Keratinocyte (primary cell): ENCODE measurements around the gene SYNGR1. TPM values are rescaled to one million over a fixed set of nuclear protein-coding genes. Genes with fewer than 3 reads are reported as not detected.

Experiments used
- DNase-seq: peaks from one replicate; pipeline ENCODE4 v3.0.0-alpha.2; 2011; ENCODE audit warnings: low read depth, missing footprints, low spot score
- FAIRE-seq: peaks from 2 replicates; lab custom pipeline; 2011; peaks lifted over from hg19 to GRCh38; lab: Jason Lieb, UNC
- H2AFZ ChIP-seq: 2 replicates; pipeline ENCODE4 v1.6.0; 2012; ENCODE audit warnings: low read length, control low read depth, inconsistent platforms; ENCODE audit not compliant: control insufficient read depth
- H3K27ac ChIP-seq: 2 replicates; pipeline ENCODE4 v1.5.1; 2011; ENCODE audit warnings: low read length; ENCODE audit not compliant: control insufficient read depth, insufficient read depth
- H3K27me3 ChIP-seq: 3 replicates; pipeline ENCODE4 v1.6.0; 2011; ENCODE audit warnings: low read length; ENCODE audit not compliant: control insufficient read depth, insufficient read depth; ENCODE audit errors: extremely low read depth
- H3K36me3 ChIP-seq, 2 experiments: 2 replicates in 1 of 2; 3 replicates in 1 of 2; pipeline ENCODE4 v1.5.1; 2011; ENCODE audit warnings: low read length in 2 of 2, mild to moderate bottlenecking in 1 of 2; ENCODE audit not compliant: control insufficient read depth in 2 of 2, insufficient read depth in 2 of 2; ENCODE audit errors: extremely low read depth in 1 of 2
- H3K4me1 ChIP-seq: 3 replicates; pipeline ENCODE4 v1.5.1; 2011; ENCODE audit warnings: low read length; ENCODE audit not compliant: control insufficient read depth, insufficient read depth; ENCODE audit errors: extremely low read depth
- H3K4me2 ChIP-seq: 3 replicates; pipeline ENCODE4 v1.6.0; 2011; ENCODE audit warnings: low read depth, low read length; ENCODE audit not compliant: control insufficient read depth, insufficient read depth; ENCODE audit errors: extremely low read depth
- H3K4me3 ChIP-seq, 3 experiments: fragments of 200-600 bp in 1 of 3; sonication (generic) in 1 of 3; 2 replicates in 2 of 3; 3 replicates in 1 of 3; pipeline ENCODE4 v1.5.1; 2011 to 2016; ENCODE audit warnings: low read length in 3 of 3, mild to moderate bottlenecking in 3 of 3, control low read depth in 2 of 3, inconsistent platforms in 1 of 3, low read depth in 1 of 3, mixed read lengths in 1 of 3, mixed run types in 1 of 3, moderate library complexity in 1 of 3; ENCODE audit not compliant: control insufficient read depth in 2 of 3, insufficient read depth in 2 of 3; ENCODE audit errors: extremely low read depth in 1 of 3
- H3K79me2 ChIP-seq: 2 replicates; pipeline ENCODE4 v1.6.0; 2012; ENCODE audit warnings: low read length; ENCODE audit not compliant: control insufficient read depth, insufficient read depth
- H3K9ac ChIP-seq: 3 replicates; pipeline ENCODE4 v1.6.0; 2011; ENCODE audit warnings: low read length; ENCODE audit not compliant: control insufficient read depth, insufficient read depth; ENCODE audit errors: extremely low read depth
- H3K9me1 ChIP-seq: 3 replicates; pipeline ENCODE4 v1.6.0; 2011; ENCODE audit warnings: low read length; ENCODE audit not compliant: control insufficient read depth, insufficient read depth; ENCODE audit errors: extremely low read depth
- H3K9me3 ChIP-seq: 2 replicates; pipeline ENCODE4 v1.5.1; 2012; ENCODE audit warnings: low read depth, low read length; ENCODE audit not compliant: control insufficient read depth
- H4K20me1 ChIP-seq: 3 replicates; pipeline ENCODE4 v1.6.0; 2011; ENCODE audit warnings: low read length; ENCODE audit not compliant: control insufficient read depth, insufficient read depth; ENCODE audit errors: extremely low read depth
- EZH2 ChIP-seq: IDR thresholded peaks from one replicate; pipeline ENCODE4 v1.6.1; 2012; ENCODE audit warnings: inconsistent platforms, mild to moderate bottlenecking, low read length, moderate library complexity
- dilution Hi-C: fragments of 300-500 bp; cut with MboI; formaldehyde crosslinking; loops from one replicate; pipeline ENCODE4 v1.7.0; 2020; ENCODE audit warnings: low sequenced_read_pairs; ENCODE audit not compliant: extremely low pct_ligation_motif_present
- polyA plus RNA-seq, 5 experiments: library from polyadenylated mRNA; depleted of rRNA in 3 of 5; stranded (reverse) in 3 of 5; stranded (forward) in 1 of 5; unstranded in 1 of 5; fragments of >200 nt; gene quantifications; 1 replicate in 1 of 5; 2 replicates in 3 of 5; 3 replicates in 1 of 5; pipeline versions ENCODE4 v1.2.1 to v1.2.3, GENCODE V29; 2011 to 2012; ENCODE audit warnings: missing spikeins in 2 of 5, low read depth in 1 of 5, low replicate concordance in 1 of 5
- TF ChIP-seq, protein P1 (sequence below), 3 experiments: IDR thresholded peaks in 1 of 3; conservative IDR thresholded peaks in 1 of 3; optimal IDR thresholded peaks in 1 of 3; 2 replicates in 2 of 3; 3 replicates in 1 of 3; pipeline versions ENCODE3 to v1.5.1; 2011; ENCODE audit warnings: low read length in 3 of 3, mild to moderate bottlenecking in 3 of 3, moderate library complexity in 2 of 3, control low read depth in 1 of 3, inconsistent platforms in 1 of 3; ENCODE audit not compliant: insufficient read depth in 2 of 3; ENCODE audit errors: extremely low read depth in 1 of 3

The SYNGR1 gene
- polyA plus RNA-seq, 1 donor (not counting 4 experiments of a cell fraction or from before 2014, with no cell fraction given), result 0.63 TPM

DNA sequence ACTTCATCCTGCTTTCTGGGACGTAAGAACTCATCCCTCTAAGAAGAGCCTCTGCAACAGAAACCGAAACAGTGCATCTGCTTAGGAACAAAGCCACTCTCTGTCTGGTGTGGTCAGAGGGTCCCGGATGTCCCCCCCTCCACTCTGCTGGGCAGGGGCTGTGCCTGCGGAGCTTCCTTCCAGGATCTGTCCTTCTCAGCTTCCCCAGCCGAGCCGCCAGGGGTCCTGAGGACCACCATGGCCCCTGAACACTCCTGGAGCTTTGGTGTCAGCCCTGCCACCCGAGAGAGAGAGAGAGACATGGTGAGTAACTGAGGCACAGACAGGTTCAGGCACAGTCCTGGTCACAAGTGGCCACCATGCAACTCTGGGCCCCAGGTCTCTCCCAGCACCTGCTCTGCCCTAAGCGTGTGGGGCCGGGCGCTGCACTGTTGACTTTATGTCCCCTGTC lies 82.6 kb downstream of the SYNGR1 start:
- Histone ChIP-seq H2AFZ (no peak overlapping the region), H3K27me3 (no peaks in the 10 kb centered on the region), H3K79me2 (no peaks in the 10 kb centered on the region), H3K27ac (no peak overlapping the region), H3K4me2 (no peak overlapping the region), H3K36me3 (peaks cover 6 to 21% of the 10 kb centered on the region in 2 experiments), H3K9ac (no peak overlapping the region), H3K9me1 (no peaks in the 10 kb centered on the region), H3K4me3 (no peak overlapping the region), H3K4me1 (peaks cover 2% of the 10 kb centered on the region), H3K9me3 (no peaks in the 10 kb centered on the region), H4K20me1 (no peaks in the 10 kb centered on the region)
- DNase-seq, result no peak
- no peak for FAIRE-seq
- dilution Hi-C loops, result no loop called here
- TF ChIP-seq EZH2, result no peak
- TF ChIP-seq, protein P1, sequence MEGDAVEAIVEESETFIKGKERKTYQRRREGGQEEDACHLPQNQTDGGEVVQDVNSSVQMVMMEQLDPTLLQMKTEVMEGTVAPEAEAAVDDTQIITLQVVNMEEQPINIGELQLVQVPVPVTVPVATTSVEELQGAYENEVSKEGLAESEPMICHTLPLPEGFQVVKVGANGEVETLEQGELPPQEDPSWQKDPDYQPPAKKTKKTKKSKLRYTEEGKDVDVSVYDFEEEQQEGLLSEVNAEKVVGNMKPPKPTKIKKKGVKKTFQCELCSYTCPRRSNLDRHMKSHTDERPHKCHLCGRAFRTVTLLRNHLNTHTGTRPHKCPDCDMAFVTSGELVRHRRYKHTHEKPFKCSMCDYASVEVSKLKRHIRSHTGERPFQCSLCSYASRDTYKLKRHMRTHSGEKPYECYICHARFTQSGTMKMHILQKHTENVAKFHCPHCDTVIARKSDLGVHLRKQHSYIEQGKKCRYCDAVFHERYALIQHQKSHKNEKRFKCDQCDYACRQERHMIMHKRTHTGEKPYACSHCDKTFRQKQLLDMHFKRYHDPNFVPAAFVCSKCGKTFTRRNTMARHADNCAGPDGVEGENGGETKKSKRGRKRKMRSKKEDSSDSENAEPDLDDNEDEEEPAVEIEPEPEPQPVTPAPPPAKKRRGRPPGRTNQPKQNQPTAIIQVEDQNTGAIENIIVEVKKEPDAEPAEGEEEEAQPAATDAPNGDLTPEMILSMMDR (optimal IDR thresholded peaks at IDR 0.05 in 1 of 3, IDR thresholded peaks at IDR 0.05 in 1 of 3, conservative IDR thresholded peaks at IDR 0.05 in 1 of 3; ENCODE audit: extremely low read depth in 1 of 3, insufficient read depth in 2 of 3, low read length in 3 of 3), result no peak

DNA sequence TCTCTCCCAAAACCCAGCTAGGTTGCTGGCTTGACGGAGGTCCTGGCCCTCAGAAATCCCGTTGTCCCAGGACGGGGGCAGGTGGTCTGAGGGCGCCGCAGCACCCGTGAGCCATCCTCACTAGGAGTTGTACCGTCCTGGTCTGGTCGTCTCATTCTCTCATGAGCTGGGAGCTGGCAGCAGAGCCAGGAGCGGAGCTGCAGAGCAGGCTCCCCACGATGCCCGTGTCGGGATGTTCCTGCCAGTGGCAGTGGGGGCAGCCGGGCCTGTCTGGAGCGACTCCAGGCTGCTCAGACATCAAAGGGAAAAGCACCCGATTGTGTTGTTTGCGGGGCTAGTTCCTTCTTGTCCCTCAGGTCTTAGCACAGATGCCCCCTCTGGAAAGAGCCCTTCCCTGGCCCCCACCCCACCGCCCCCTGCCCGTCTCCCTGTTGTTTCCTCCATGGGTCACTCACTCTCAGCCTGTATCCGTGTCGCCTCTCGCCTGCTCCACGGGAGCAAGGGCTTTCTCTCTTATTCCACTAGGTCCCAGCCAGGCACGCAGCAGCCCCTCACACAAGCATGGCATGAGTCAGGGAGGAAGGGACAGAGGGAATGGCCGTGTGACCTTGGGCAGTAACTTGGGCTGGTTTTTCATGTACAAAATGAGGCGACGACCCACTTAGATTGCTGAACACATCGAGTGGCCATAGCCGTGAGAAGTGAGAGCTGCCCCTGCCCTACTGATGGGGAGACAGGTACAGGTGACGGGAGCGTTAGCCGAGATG lies 83.9 kb downstream of the SYNGR1 start:
- Histone ChIP-seq H3K4me1 (peaks cover 6% of the 10 kb centered on the region), H3K9ac (no peak overlapping the region), H3K36me3 (peaks cover 6 to 13% of the 10 kb centered on the region in 2 experiments), H3K4me3 (no peak overlapping the region), H3K27ac (no peak overlapping the region), H3K79me2 (no peaks in the 10 kb centered on the region), H3K9me3 (no peaks in the 10 kb centered on the region), H3K9me1 (no peaks in the 10 kb centered on the region), H2AFZ (no peak overlapping the region), H3K4me2 (no peak overlapping the region), H4K20me1 (no peaks in the 10 kb centered on the region), H3K27me3 (no peaks in the 10 kb centered on the region)
- TF ChIP-seq EZH2, result no peak
- TF ChIP-seq, protein P1 (optimal IDR thresholded peaks at IDR 0.05 in 1 of 3, IDR thresholded peaks at IDR 0.05 in 1 of 3, conservative IDR thresholded peaks at IDR 0.05 in 1 of 3; ENCODE audit: extremely low read depth in 1 of 3, insufficient read depth in 2 of 3, low read length in 3 of 3), result no peak
- no peak for DNase-seq
- dilution Hi-C loops, result no loop called here
- FAIRE-seq, result no peak
